WTC11 (cell line): ENCODE results near the gene KLK14. TPM values are rescaled to one million over a fixed set of nuclear protein-coding genes. Genes with fewer than 3 reads are reported as not detected.

Experiments
- ATAC-seq: fragments of 200-7000 bp; cut with Tn5 transposase; 2 replicates; pipeline ENCODE4 v1.10.0; 2021; ENCODE audit warnings: mild to moderate bottlenecking, moderate library complexity
- CTCF ChIA-PET: fragments of 300-600 bp; sonication (Branson Sonifier 250); formaldehyde crosslinking; loops from one replicate; lab custom pipeline; 2021; ENCODE audit warnings: antibody characterized with exemption; lab: Charles Lee
- POLR2A ChIA-PET: fragments of 350-600 bp; sonication (Branson Sonifier 250); formaldehyde crosslinking; loops from one replicate; lab custom pipeline; 2021; ENCODE audit warnings: antibody characterized with exemption; lab: Charles Lee
- DNase-seq: peaks from one replicate; pipeline ENCODE4 v3.0.0; 2021; ENCODE audit warnings: low spot score
- H3K27ac Mint-ChIP-seq: 2 replicates; pipeline ENCODE4 v1.8.0; 2021; ENCODE audit warnings: mixed read lengths
- H3K27me3 Mint-ChIP-seq: 2 replicates; pipeline ENCODE4 v1.8.0; 2021; ENCODE audit warnings: low read depth, mild to moderate bottlenecking, moderate library complexity, mixed read lengths
- H3K36me3 Mint-ChIP-seq: 2 replicates; pipeline ENCODE4 v1.8.0; 2021; ENCODE audit warnings: mixed read lengths
- H3K4me1 Mint-ChIP-seq: 2 replicates; pipeline ENCODE4 v1.8.0; 2022; ENCODE audit warnings: mixed read lengths
- H3K4me3 Mint-ChIP-seq: 2 replicates; pipeline ENCODE4 v1.8.0; 2021; ENCODE audit warnings: mild to moderate bottlenecking, moderate library complexity, mixed read lengths
- H3K9me3 Mint-ChIP-seq: 2 replicates; pipeline ENCODE4 v1.8.0; 2021; ENCODE audit warnings: mixed read lengths
- CBFB ChIP-seq: sonication (generic); formaldehyde crosslinking; IDR thresholded peaks from 2 replicates; pipeline ENCODE4 v1.8.1; 2022; ENCODE audit warnings: mild to moderate bottlenecking, low read depth, missing genetic modification reagents
- CREM ChIP-seq: sonication (generic); formaldehyde crosslinking; IDR thresholded peaks from 2 replicates; pipeline ENCODE4 v1.8.1; 2022; ENCODE audit warnings: mild to moderate bottlenecking, missing genetic modification reagents, moderate library complexity
- CTCF ChIP-seq: fragments of 200-600 bp; IDR thresholded peaks from 2 replicates; pipeline ENCODE4 v1.8.0; 2022; ENCODE audit warnings: antibody characterized with exemption
- ESRRA ChIP-seq: sonication (generic); formaldehyde crosslinking; IDR thresholded peaks from 2 replicates; pipeline ENCODE4 v1.8.1; 2022; ENCODE audit warnings: mild to moderate bottlenecking, missing genetic modification reagents, borderline replicate concordance
- ETV6 ChIP-seq: sonication (generic); formaldehyde crosslinking; IDR thresholded peaks from 2 replicates; pipeline ENCODE4 v1.8.1; 2022; ENCODE audit warnings: mild to moderate bottlenecking, missing genetic modification reagents
- FOXP1 ChIP-seq: sonication (generic); formaldehyde crosslinking; IDR thresholded peaks from 2 replicates; pipeline ENCODE4 v1.8.0; 2022; ENCODE audit warnings: missing genetic modification reagents, mild to moderate bottlenecking, moderate library complexity, borderline replicate concordance
- GABPB1 ChIP-seq: sonication (generic); formaldehyde crosslinking; IDR thresholded peaks from 2 replicates; pipeline ENCODE4 v1.8.1; 2023; ENCODE audit warnings: mild to moderate bottlenecking, missing genetic modification reagents
- GTF2I ChIP-seq: fragments of 250-450 bp; sonication (Bioruptor Pico); conservative IDR thresholded peaks from 2 replicates; pipeline ENCODE4 v1.4.0; 2021; ENCODE audit warnings: mild to moderate bottlenecking
- HMGA2 ChIP-seq: fragments of 250-450 bp; sonication (Bioruptor Pico); IDR thresholded peaks from 2 replicates; pipeline ENCODE4 v1.4.0; 2021; ENCODE audit warnings: mild to moderate bottlenecking, moderate library complexity
- HMGXB4 ChIP-seq: sonication (generic); formaldehyde crosslinking; IDR thresholded peaks from 2 replicates; pipeline ENCODE4 v1.8.1; 2023; ENCODE audit warnings: mild to moderate bottlenecking, moderate library complexity, missing genetic modification reagents
- IRF2 ChIP-seq: sonication (generic); formaldehyde crosslinking; IDR thresholded peaks from 2 replicates; pipeline ENCODE4 v1.8.0; 2022; ENCODE audit warnings: low read depth, missing genetic modification reagents, borderline replicate concordance
- JUN ChIP-seq: sonication (generic); formaldehyde crosslinking; IDR thresholded peaks from 2 replicates; pipeline ENCODE4 v1.8.0; 2023; ENCODE audit warnings: mild to moderate bottlenecking, missing genetic modification reagents
- MYBL2 ChIP-seq: sonication (generic); formaldehyde crosslinking; IDR thresholded peaks from 2 replicates; pipeline ENCODE4 v1.8.1; 2023; ENCODE audit warnings: mild to moderate bottlenecking, moderate library complexity, missing genetic modification reagents
- PREB ChIP-seq: sonication (generic); formaldehyde crosslinking; IDR thresholded peaks from 2 replicates; pipeline ENCODE4 v1.8.1; 2022; ENCODE audit warnings: mild to moderate bottlenecking, missing genetic modification reagents, moderate library complexity, borderline replicate concordance
- RORB ChIP-seq: fragments of 250-450 bp; sonication (Bioruptor Pico); IDR thresholded peaks from 2 replicates; pipeline ENCODE4 v1.9.0; 2021; ENCODE audit warnings: mild to moderate bottlenecking
- TEAD1 ChIP-seq: sonication (generic); formaldehyde crosslinking; IDR thresholded peaks from 2 replicates; pipeline ENCODE4 v1.8.0; 2022; ENCODE audit warnings: mild to moderate bottlenecking, missing genetic modification reagents
- USF1 ChIP-seq: sonication (generic); formaldehyde crosslinking; IDR thresholded peaks from 2 replicates; pipeline ENCODE4 v1.8.0; 2022; ENCODE audit warnings: mild to moderate bottlenecking, missing genetic modification reagents
- ZNF532 ChIP-seq: fragments of 250-450 bp; sonication (Bioruptor Pico); IDR thresholded peaks from 2 replicates; pipeline ENCODE4 v1.9.0; 2021; ENCODE audit warnings: mild to moderate bottlenecking, borderline replicate concordance
- ZNF671 ChIP-seq: fragments of 250-450 bp; sonication (Bioruptor Pico); IDR thresholded peaks from 2 replicates; pipeline ENCODE4 v1.8.0; 2021; ENCODE audit warnings: mild to moderate bottlenecking
- ZSCAN18 ChIP-seq: fragments of 250-450 bp; sonication (Bioruptor Pico); IDR thresholded peaks from 2 replicates; pipeline ENCODE4 v2.1.2; 2022; ENCODE audit warnings: mild to moderate bottlenecking, moderate library complexity
- total RNA-seq: library from RNA; stranded (reverse); gene quantifications from 3 replicates; pipeline ENCODE4 v1.2.3, GENCODE V29; 2021

The KLK14 gene
- total RNA-seq, 1 experiment from 2014 or later, result 1.1 TPM

- CTCF ChIA-PET, result interaction anchor here (1.3 to 2.8 kb wide), 2 partner anchors 15 to 17 kb away, joined by 3 to 20 read pairs; no protein-coding TSS in a partner anchor
- no peak for TF ChIP-seq CREM (CRISPR knock-in tag)
- TF ChIP-seq PREB (CRISPR knock-in tag), result no peak
- no peak for TF ChIP-seq GTF2I (CRISPR knock-in tag)
- no peak for TF ChIP-seq CTCF
- TF ChIP-seq MYBL2 (CRISPR knock-in tag), result no peak
- TF ChIP-seq HMGA2 (CRISPR knock-in tag), result no peak
- no peak for TF ChIP-seq HMGXB4 (CRISPR knock-in tag)
- TF ChIP-seq ESRRA, result no peak
- no peak for TF ChIP-seq ZNF671 (CRISPR knock-in tag)
- TF ChIP-seq ZNF532 (CRISPR knock-in tag), result no peak
- TF ChIP-seq ZSCAN18, result no peak
- no peak for TF ChIP-seq CBFB (CRISPR knock-in tag)
- TF ChIP-seq GABPB1 (CRISPR knock-in tag), result no peak
- no peak for TF ChIP-seq USF1
- TF ChIP-seq ETV6 (CRISPR knock-in tag), result no peak
- TF ChIP-seq FOXP1 (CRISPR knock-in tag), result no peak
- TF ChIP-seq TEAD1, result no peak
- TF ChIP-seq IRF2 (CRISPR knock-in tag), result no peak
- TF ChIP-seq JUN (CRISPR knock-in tag), result no peak
- no peak for TF ChIP-seq RORB (CRISPR knock-in tag)
- TF ChIP-seq, all 79 proteins: peak for 0
- ATAC-seq (no peak), DNase-seq (no peak)
- H3K27me3 Mint-ChIP-seq, result no peaks in the 10 kb centered on the region
- POLR2A ChIA-PET, result no interaction called here
- no peak overlapping the region for H3K27ac Mint-ChIP-seq
- H3K36me3 Mint-ChIP-seq, result no peaks in the 10 kb centered on the region
- no peak overlapping the region for H3K4me3 Mint-ChIP-seq
- H3K4me1 Mint-ChIP-seq, result peaks cover 21% of the 10 kb centered on the region
- H3K9me3 Mint-ChIP-seq, result no peaks in the 10 kb centered on the region
Observed at GRCh38 chr19:51079481-51080110, 3.1 kb downstream of the KLK14 start.
